GM23338 (cell line): ENCODE measurements around the gene IFT52. TPM values are rescaled to one million over a fixed set of nuclear protein-coding genes. Genes with fewer than 3 reads are reported as not detected.

ENCODE experiments used
- ATAC-seq: fragments of 200-7000 bp; cut with Tn5 transposase; 3 replicates; pipeline ENCODE4 v1.9.1; 2020
- DNase-seq: peaks from one replicate; pipeline ENCODE4 v3.0.0-alpha.2; 2015; ENCODE audit warnings: low spot score
- H2AFZ ChIP-seq: fragments of 200-600 bp; sonication (generic); 2 replicates; pipeline ENCODE4 v1.8.0; 2016; ENCODE audit warnings: antibody characterized with exemption, mild to moderate bottlenecking, moderate library complexity
- H3F3A ChIP-seq: fragments of 200-600 bp; sonication (generic); replicated peaks from 2 replicates; pipeline ENCODE4 v1.8.0; 2017; ENCODE audit warnings: antibody characterized with exemption, mixed run types, low read depth
- H3K27ac ChIP-seq: fragments of 200-600 bp; sonication (generic); 2 replicates; pipeline ENCODE4 v1.6.1; 2016; ENCODE audit warnings: low read depth
- H3K27me3 ChIP-seq: fragments of 200-600 bp; sonication (generic); 2 replicates; pipeline ENCODE4 v1.8.0; 2016; ENCODE audit warnings: mild to moderate bottlenecking, mixed run types, moderate library complexity; ENCODE audit not compliant: insufficient read depth
- H3K36me3 ChIP-seq: fragments of 200-600 bp; sonication (generic); 2 replicates; pipeline ENCODE4 v1.8.0; 2016; ENCODE audit warnings: mild to moderate bottlenecking; ENCODE audit not compliant: insufficient read depth
- H3K4me1 ChIP-seq: fragments of 200-600 bp; sonication (generic); 2 replicates; pipeline ENCODE4 v1.8.0; 2016; ENCODE audit warnings: mild to moderate bottlenecking, moderate library complexity; ENCODE audit not compliant: insufficient read depth
- H3K4me2 ChIP-seq: fragments of 200-600 bp; sonication (generic); 2 replicates; pipeline ENCODE4 v1.7.1; 2017; ENCODE audit warnings: mixed run types
- H3K4me3 ChIP-seq: fragments of 200-600 bp; sonication (generic); 2 replicates; pipeline ENCODE4 v1.6.1; 2016; ENCODE audit warnings: mixed run types
- H3K79me2 ChIP-seq: fragments of 200-600 bp; sonication (generic); replicated peaks from 2 replicates; pipeline ENCODE4 v1.8.0; 2017; ENCODE audit warnings: mild to moderate bottlenecking; ENCODE audit not compliant: insufficient read depth
- H3K9me2 ChIP-seq: fragments of 200-600 bp; sonication (generic); 2 replicates; pipeline ENCODE4 v1.8.0; 2017; ENCODE audit not compliant: insufficient read depth
- H4K20me1 ChIP-seq: fragments of 200-600 bp; sonication (generic); replicated peaks from 2 replicates; pipeline ENCODE4 v1.8.0; 2017; ENCODE audit warnings: mild to moderate bottlenecking; ENCODE audit not compliant: insufficient read depth
- H3K27ac Mint-ChIP-seq: 2 replicates; pipeline ENCODE4 v1.8.0; 2020; ENCODE audit warnings: inconsistent platforms, mild to moderate bottlenecking, moderate library complexity, mixed read lengths
- H3K27me3 Mint-ChIP-seq: 3 replicates; pipeline ENCODE4 v1.8.0; 2022; ENCODE audit warnings: low read depth, mild to moderate bottlenecking, moderate library complexity, mixed read lengths, inconsistent platforms; ENCODE audit not compliant: insufficient read depth, poor library complexity
- H3K36me3 Mint-ChIP-seq: 3 replicates; pipeline ENCODE4 v1.8.0; 2021; ENCODE audit warnings: low read depth, mild to moderate bottlenecking, inconsistent platforms, moderate library complexity, mixed read lengths
- H3K4me1 Mint-ChIP-seq: 3 replicates; pipeline ENCODE4 v1.8.0; 2020; ENCODE audit warnings: mild to moderate bottlenecking, inconsistent platforms, mixed read lengths
- H3K4me3 Mint-ChIP-seq: 3 replicates; pipeline ENCODE4 v1.8.0; 2021; ENCODE audit warnings: moderate library complexity, mild to moderate bottlenecking, inconsistent platforms, mixed read lengths
- H3K9me3 Mint-ChIP-seq: 3 replicates; pipeline ENCODE4 v1.8.0; 2020; ENCODE audit warnings: moderate library complexity, mild to moderate bottlenecking, inconsistent platforms, mixed read lengths
- ETS1 ChIP-seq: IDR thresholded peaks from 2 replicates; pipeline ENCODE4 v1.6.1; 2016; ENCODE audit warnings: antibody characterized with exemption
- EZH2 ChIP-seq: fragments of 200-600 bp; sonication (generic); IDR thresholded peaks from one replicate; pipeline ENCODE4 v1.8.0; 2017; ENCODE audit warnings: antibody characterized with exemption, mild to moderate bottlenecking, low read depth; ENCODE audit not compliant: unreplicated experiment
- EZH2phosphoT487 ChIP-seq: fragments of 200-600 bp; sonication (generic); IDR thresholded peaks from one replicate; pipeline ENCODE4 v1.8.1; 2018; ENCODE audit warnings: antibody characterized with exemption; ENCODE audit not compliant: unreplicated experiment
- JUNB ChIP-seq: IDR thresholded peaks from one replicate; pipeline ENCODE4 v1.6.1; 2016; ENCODE audit warnings: antibody characterized with exemption; ENCODE audit not compliant: unreplicated experiment
- NANOG ChIP-seq: IDR thresholded peaks from 2 replicates; pipeline ENCODE4 v1.6.1; 2016; ENCODE audit warnings: antibody characterized with exemption, borderline replicate concordance
- POLR2AphosphoS5 ChIP-seq: IDR thresholded peaks from 2 replicates; pipeline ENCODE4 v1.6.1; 2016; ENCODE audit warnings: antibody characterized with exemption, low read depth
- REST ChIP-seq: IDR thresholded peaks from one replicate; pipeline ENCODE4 v1.6.1; 2018; ENCODE audit warnings: antibody characterized with exemption; ENCODE audit not compliant: unreplicated experiment
- STAT1 ChIP-seq: IDR thresholded peaks from one replicate; pipeline ENCODE4 v1.6.1; 2016; ENCODE audit warnings: antibody characterized with exemption; ENCODE audit not compliant: unreplicated experiment
- ZNF114 ChIP-seq: fragments of 250-450 bp; sonication (Bioruptor Pico); IDR thresholded peaks from 2 replicates; pipeline ENCODE4 v1.5.0; 2020; ENCODE audit warnings: mild to moderate bottlenecking, moderate library complexity
- ZNF331 ChIP-seq: fragments of 250-450 bp; sonication (Bioruptor Pico); IDR thresholded peaks from 2 replicates; pipeline ENCODE4 v1.5.0; 2020; ENCODE audit warnings: low read depth, mild to moderate bottlenecking, moderate library complexity
- ZNF462 ChIP-seq: fragments of 250-450 bp; sonication (Bioruptor Pico); IDR thresholded peaks from 2 replicates; pipeline ENCODE4 v1.5.0; 2020; ENCODE audit warnings: mild to moderate bottlenecking, moderate library complexity
- polyA plus RNA-seq: library from polyadenylated mRNA; unstranded; fragments of >200 nt; fragmentation: Nextera tagmentation; extraction: Ambion mirVana; gene quantifications from 2 replicates; pipeline ENCODE4 v1.2.1, GENCODE V29; 2016
- total RNA-seq: library from RNA; depleted of rRNA; stranded (reverse); fragments of >200 nt; shearing (Covaris generic); gene quantifications from 2 replicates; pipeline ENCODE4 v1.2.3, GENCODE V29; 2014

IFT52 gene
- total and polyA plus RNA-seq, 2 experiments from 2014 or later = 30.4 to 39.8 TPM

GRCh38 chr20:43583982-43584432 lies 6.7 kb upstream of the IFT52 start:
- no peak overlapping the region for H3K4me3 Mint-ChIP-seq
- ATAC-seq = no peak

More at GRCh38 chr20:43583982-43584432, 6.7 kb upstream of the IFT52 start:
- H3K9me2 ChIP-seq = no peaks in the 10 kb centered on the region
- no peaks in the 10 kb centered on the region for H3K9me3 Mint-ChIP-seq
- H3K27ac Mint-ChIP-seq = 0 out of 2 replicates have a peak overlapping the region, but pooled peaks have one; percentile 32
- TF ChIP-seq NANOG (no peak), POLR2AphosphoS5 (no peak), EZH2phosphoT487 (no peak), ZNF331 (CRISPR knock-in tag) (no peak), ZNF114 (CRISPR knock-in tag) (no peak), EZH2 (no peak), STAT1 (no peak), JUNB (no peak), ETS1 (no peak), REST (no peak), ZNF462 (no peak)
- H3K36me3 Mint-ChIP-seq = no peaks in the 10 kb centered on the region
- H3K27me3 ChIP-seq = no peaks in the 10 kb centered on the region
- DNase-seq = no peak
- H3K4me1 Mint-ChIP-seq = peaks cover 11% of the 10 kb centered on the region; the same call in 2 of the 3 replicates
- H3K4me1 ChIP-seq = 0 out of 2 replicates have a peak, but pooled peaks cover 8% of the 10 kb centered on the region
- no peaks in the 10 kb centered on the region for H4K20me1 ChIP-seq
- H3K27me3 Mint-ChIP-seq = peaks cover 3% of the 10 kb centered on the region
- H2AFZ ChIP-seq = peak overlapping the region; percentile 19; the same call in 1 of the 2 replicates
- no peaks in the 10 kb centered on the region for H3F3A ChIP-seq
- no peak overlapping the region for H3K4me3 ChIP-seq
- no peak overlapping the region for H3K27ac ChIP-seq
- no peaks in the 10 kb centered on the region for H3K79me2 ChIP-seq
- no peak overlapping the region for H3K4me2 ChIP-seq
- H3K36me3 ChIP-seq = no peaks in the 10 kb centered on the region
